Forelimb muscle (tissue), 1 donor: ENCODE results near the gene ZNF653. TPM values are rescaled to one million over a fixed set of nuclear protein-coding genes. Genes with fewer than 3 reads are reported as not detected.
"Not testable (repeated sequence)": the region's sequence is repeated elsewhere in the genome, so short reads cannot be mapped to it uniquely, and the experiment has no call there.

ENCODE experiments used
- DNase-seq: peaks from one replicate; pipeline ENCODE4 v3.0.0-alpha.2; 2013; ENCODE audit warnings: low read depth
- polyA plus RNA-seq: library from polyadenylated mRNA; unstranded; fragments of 120-200 nt; gene quantifications from one replicate; pipeline ENCODE4 v1.2.1, GENCODE V29; 2013; ENCODE audit not compliant: insufficient read length

ZNF653 gene
- polyA plus RNA-seq, 1 donor, result 6.0 TPM

- DNase-seq, result no peak
These were observed 23.9 kb downstream of the ZNF653 start for GRCh38 chr19:11481534-11482383.

GRCh38 chr19:11480715-11481533 is 24.7 kb downstream of the ZNF653 start, which contains the start of gene ELAVL3:
Gene ELAVL3, minus strand, starts transcription at chr19:11481046. Its CDS starts 438 bp downstream, at chr19:11480608.
- no peak for DNase-seq

- no peak for DNase-seq
These were observed 25.5 kb downstream of the ZNF653 start for GRCh38 chr19:11479898-11480714.

DNA sequence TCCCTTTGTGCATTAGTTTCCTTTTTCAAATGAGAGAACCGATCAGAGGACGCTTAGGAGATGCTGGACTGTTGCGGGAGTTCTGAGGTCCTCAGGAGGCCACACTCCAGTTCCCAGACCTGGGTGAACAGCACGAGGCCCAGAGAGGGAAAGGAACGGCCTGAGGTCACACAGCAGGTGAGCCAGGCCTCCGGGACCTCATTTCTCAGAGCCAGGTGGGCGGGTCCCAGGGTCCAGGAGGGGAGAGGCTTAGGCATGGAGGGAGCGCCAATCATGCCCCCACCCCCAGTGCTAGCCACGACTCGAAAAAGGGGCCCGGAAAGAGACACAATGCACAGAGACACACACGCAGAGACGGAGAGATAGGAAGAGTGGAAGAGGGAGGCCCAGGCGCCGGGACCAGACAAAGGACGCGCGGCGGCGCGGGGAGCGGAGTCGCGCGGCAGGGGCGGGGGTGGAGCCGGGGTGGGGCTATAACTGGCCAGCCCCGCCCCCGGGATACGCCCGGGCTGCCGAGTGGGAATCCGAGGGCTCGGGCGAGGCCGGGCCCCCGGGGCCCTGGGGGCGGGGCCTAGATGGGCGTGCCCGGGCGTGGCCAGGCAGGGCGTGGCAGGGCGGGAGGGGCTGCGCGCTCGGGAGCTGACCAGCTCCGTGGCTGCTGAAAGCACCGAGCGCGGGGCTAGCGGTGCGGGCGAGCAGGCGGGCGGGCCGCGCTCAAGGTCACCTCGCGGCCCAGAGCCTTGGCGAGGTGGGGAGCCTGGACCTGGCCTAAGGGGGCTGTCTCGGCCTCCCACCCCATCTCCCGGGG is 26.3 kb downstream of the ZNF653 start:
- no peak for DNase-seq

DNA sequence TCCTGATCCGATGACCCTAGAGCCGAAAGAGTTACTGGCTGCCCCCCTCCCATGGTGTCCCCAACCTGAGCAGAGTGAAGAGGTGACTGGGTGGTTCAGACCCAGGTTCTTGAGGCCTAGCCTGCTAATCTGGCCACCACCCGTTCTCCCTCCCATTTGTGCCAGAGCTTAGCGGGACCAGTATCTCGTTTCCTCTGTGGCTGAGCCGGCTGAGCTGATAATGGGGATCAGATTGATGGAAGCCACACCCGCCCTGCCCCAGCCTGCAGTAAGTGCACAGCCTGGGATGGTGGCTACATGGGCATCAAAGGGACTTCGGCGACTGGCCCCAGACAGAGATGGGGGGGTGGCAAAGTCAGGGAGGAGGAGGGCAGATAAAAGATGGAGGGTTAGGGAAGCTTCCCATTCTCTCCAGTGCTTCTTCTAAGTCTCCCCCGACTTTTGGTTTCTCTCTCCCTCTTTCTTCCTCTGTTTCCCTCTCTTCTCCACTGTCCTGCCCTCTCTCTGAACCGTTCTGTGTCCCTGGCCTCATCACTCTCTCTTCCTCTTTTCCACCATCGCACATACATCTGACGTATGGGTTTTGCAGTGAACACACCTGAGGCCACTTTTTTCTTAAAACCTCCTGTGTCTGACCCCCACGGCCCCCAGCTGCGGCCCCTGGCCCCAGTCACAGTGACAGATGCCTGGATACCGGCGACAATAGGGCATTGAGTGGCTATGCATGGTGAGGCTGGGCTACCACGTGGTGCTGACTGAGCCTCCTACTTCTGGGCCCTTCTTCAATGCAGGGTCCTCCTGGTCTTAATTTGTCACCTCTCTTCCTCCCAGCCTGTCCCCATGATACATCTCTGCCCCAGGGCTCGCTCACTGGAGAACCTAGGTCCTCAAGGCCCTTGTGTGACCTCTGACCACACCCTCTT is 27.2 kb downstream of the ZNF653 start:
- no peak for DNase-seq

DNA sequence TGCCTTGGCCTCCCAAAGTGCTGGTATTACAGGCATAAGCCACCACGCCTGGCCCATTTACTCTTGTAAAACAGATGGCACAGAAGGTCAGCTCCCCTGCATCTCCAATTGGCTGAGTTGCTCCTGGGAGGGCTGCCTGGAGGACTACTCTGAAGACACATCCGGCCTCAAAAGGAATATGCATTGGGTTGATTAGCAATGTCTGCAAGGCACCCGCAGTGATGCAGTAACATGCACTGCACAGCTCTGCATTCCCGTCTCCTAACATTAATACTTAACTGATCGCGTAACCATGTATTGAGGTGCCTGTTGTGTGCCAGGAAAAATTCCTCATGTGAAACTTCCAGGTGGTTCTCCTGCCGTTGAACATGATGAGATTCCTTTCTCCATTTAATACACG is 29.8 kb downstream of the ZNF653 start:
- DNase-seq, result no peak

GRCh38 chr19:11475343-11475742 is 30.3 kb downstream of the ZNF653 start:
- not testable (repeated sequence) for DNase-seq

- no peak for DNase-seq
These were observed 31.9 kb downstream of the ZNF653 start for GRCh38 chr19:11473725-11474124.

DNA sequence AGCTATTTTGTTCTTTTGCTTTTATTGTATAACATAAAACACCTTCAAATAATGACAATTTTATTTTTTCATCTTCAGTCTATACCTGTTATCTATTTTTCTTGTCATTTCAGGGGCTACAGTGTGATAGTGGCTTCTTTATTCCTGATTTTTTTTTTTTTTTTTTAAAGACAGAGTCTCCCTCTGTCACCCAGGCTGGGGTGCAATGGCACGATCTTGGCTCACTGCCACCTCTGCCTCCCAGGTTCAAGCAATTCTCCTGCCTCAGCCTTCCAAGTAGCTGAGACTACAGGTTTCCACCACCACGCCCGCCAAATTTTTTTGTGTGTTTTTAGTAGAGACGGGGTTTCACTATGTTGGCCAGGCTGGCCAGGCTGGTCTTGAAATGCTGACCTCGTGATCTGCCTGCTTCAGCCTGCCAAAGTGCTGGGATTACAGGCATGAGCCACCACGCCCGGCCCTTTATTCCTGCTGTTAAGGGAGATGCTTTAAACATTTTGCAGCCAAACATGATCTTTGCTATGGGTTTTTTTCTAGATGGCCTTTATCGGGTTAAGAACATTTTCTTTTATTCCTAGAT is 37.3 kb downstream of the ZNF653 start:
- DNase-seq, result not testable (repeated sequence)

- DNase-seq, result no peak
These were observed 40.0 kb downstream of the ZNF653 start for GRCh38 chr19:11465600-11465999.

GRCh38 chr19:11464333-11465265 is 41.0 kb downstream of the ZNF653 start:
- DNase-seq, result no peak

DNA sequence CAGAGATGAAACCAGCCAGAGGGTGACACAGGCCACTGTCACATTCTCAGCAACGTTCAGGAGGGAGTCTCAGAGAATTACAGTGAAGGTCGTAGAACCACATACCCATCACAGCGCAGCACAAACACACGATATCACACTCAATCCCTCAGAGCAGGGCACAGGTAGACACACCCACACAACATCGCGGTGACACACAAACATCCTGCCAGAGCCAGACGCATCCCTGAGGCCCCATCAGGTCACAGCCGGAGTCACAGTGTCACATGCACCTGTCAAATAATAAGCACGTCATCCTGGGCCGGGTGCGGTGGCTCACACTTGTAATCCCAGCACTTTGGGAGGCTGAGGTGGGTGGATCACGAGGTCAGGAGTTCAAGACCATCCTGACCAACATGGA is 42.2 kb downstream of the ZNF653 start:
- DNase-seq, result no peak

DNA sequence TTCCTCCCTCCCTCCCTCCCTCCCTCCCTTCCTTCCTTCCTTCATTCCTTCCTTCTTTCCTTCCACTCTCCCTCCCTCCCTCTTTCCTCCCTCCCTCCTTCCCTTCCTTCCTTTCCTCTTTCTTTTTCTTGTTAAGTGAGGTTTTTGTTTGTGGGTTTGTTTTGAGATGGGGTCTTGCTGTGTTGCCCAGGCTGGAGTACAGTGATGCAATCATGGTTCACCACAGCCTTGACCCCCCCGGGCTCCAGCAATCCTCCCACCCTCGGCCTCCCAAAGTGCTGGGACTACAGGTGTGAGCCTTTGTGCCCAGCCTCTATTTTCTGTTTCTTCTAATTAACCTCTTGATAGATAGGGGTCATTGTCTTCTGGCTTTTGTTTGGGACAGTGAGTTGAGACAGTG is 44.2 kb downstream of the ZNF653 start:
- no peak for DNase-seq

- DNase-seq, result no peak
These were observed 45.4 kb downstream of the ZNF653 start for GRCh38 chr19:11460207-11460606.

DNA sequence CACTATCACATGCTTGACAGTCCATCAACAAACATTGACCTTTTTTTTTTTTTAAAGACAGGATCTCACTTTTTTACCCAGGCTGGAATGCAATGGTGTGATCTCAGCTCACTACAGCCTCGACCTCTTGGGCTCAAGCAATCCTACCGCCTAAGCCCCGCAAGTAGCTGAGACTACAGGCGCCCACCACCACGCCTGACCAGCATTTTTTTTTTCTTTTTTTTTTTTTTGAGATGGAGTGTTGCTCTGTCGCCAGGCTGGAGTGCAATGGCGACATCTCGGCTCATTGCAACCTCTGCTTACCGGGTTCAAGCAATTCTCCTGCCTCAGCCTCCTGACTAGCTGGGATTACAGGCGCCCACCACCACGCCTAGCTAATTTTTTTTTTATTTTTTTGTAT is 46.7 kb downstream of the ZNF653 start:
- not testable (repeated sequence) for DNase-seq

DNA sequence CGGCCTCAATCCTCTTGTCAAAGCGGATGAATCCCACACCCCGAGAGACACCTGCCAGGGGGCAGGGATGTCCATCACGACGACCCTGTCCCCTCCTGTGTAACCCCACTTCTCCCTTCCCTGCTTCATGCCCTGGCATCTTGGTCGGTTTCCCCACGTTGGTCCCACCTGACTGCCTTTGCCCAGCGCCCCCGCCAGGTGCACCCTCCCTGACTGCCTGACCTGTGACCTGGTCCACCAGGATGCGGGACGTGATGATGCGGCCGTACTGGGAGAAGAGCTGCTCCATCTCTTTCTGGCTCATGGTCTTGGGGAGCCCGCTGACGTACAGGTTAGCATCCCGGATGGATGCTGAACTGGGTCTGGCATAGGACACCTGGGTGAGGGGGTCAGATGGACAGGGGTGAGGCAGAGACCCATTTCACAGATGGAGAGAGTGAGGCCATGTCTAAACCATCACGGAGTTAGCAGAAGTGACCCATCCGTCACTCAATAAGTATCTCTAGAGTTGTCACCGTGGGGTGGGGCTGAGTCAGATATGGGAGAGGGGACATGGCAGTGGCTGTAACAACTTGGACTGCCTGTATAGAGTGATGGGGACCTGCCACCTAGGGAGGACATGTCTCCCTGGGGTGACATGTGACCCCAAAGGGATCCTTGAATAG is 47.3 kb downstream of the ZNF653 start:
- no peak for DNase-seq

- no peak for DNase-seq
These were observed 47.8 kb downstream of the ZNF653 start for GRCh38 chr19:11457831-11458230.

DNA sequence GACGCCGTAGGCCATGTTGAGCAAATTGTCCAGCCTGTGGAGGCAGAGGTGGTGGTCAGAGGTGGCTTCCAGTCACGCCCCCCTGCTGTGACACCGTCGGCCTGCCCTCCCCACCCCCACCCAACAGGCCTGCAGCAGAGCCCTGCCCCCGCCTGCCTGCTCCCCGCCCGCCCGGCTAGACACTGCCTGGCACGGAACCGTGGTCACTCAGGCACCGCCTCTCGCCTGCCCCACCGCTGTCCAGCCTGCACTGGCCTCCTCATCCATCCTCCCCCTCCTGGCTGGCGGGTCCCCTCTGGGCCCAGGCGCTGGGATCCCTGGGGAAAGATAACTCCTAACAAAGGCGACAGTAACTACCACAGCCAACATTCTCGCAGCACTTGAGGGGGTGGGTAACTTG is 48.5 kb downstream of the ZNF653 start:
- no peak for DNase-seq
